GM19023 (cell line): Measurements from ENCODE around the gene MFN2.
"Not testable (repeated sequence)": the region's sequence is repeated elsewhere in the genome, so short reads cannot be mapped to it uniquely, and the experiment has no call there.

Source experiments
- ATAC-seq: cut with Tn5 transposase; IDR thresholded peaks from one replicate; pipeline ENCODE4 v1.9.1; 2021; ENCODE audit warnings: mild to moderate bottlenecking, moderate library complexity; ENCODE audit not compliant: unreplicated experiment

The MFN2 gene

GRCh38 chr1:11991969-11992676 lies 11.9 kb downstream of the MFN2 start:
- no peak for ATAC-seq

- ATAC-seq = no peak
Observed at GRCh38 chr1:11997081-11997850, 17.0 kb downstream of the MFN2 start.

- ATAC-seq = no peak
Observed at GRCh38 chr1:11998636-11999035, 18.4 kb downstream of the MFN2 start.

GRCh38 chr1:11999236-11999635 lies 19.0 kb downstream of the MFN2 start:
- ATAC-seq = no peak

- ATAC-seq = no peak
Observed at GRCh38 chr1:12001249-12001917, 21.1 kb downstream of the MFN2 start.

- ATAC-seq = no peak
Observed at GRCh38 chr1:12001996-12002493, 21.8 kb downstream of the MFN2 start.

GRCh38 chr1:12003762-12004161 lies 23.5 kb downstream of the MFN2 start:
- ATAC-seq = no peak

- ATAC-seq = no peak
Observed at GRCh38 chr1:12005488-12006166, 25.4 kb downstream of the MFN2 start.

GRCh38 chr1:12006167-12006921 lies 26.1 kb downstream of the MFN2 start:
- ATAC-seq = no peak

GRCh38 chr1:12007204-12007603 lies 27.0 kb downstream of the MFN2 start:
- ATAC-seq = no peak

GRCh38 chr1:12008355-12008754 lies 28.1 kb downstream of the MFN2 start:
- ATAC-seq = not testable (repeated sequence)

- no peak for ATAC-seq
Observed at GRCh38 chr1:12009318-12009947, 29.2 kb downstream of the MFN2 start.

- ATAC-seq = no peak
Observed at GRCh38 chr1:12010746-12011570, 30.7 kb downstream of the MFN2 start.

GRCh38 chr1:12011998-12012397 lies 31.8 kb downstream of the MFN2 start:
- ATAC-seq = no peak

- no peak for ATAC-seq
Observed at GRCh38 chr1:12012560-12013316, 32.5 kb downstream of the MFN2 start.

- ATAC-seq = no peak
Observed at GRCh38 chr1:12014141-12014991, 34.1 kb downstream of the MFN2 start.

GRCh38 chr1:12015001-12015491 lies 34.8 kb downstream of the MFN2 start:
- no peak for ATAC-seq
